Peyer's patch (tissue), 4 donors: ENCODE measurements around the gene CCNG2.

Experiments
- POLR2A ChIP-seq, 2 donors: fragments of 450-650 bp; IDR thresholded peaks; one replicate each; pipeline ENCODE4 v1.5.1; 2017; ENCODE audit warnings: antibody characterized with exemption in 2 of 2, mild to moderate bottlenecking in 2 of 2, moderate library complexity in 2 of 2
- TF ChIP-seq, protein P1 (sequence below), 6 experiments: fragments of 450-650 bp in 4 of 6; fragments of 200-600 bp in 2 of 6; sonication (generic) in 1 of 6; IDR thresholded peaks; one replicate each; pipeline ENCODE4 v1.5.1; 2017 to 2019; ENCODE audit warnings: antibody characterized with exemption in 6 of 6, mild to moderate bottlenecking in 3 of 6, moderate library complexity in 1 of 6

DNA sequence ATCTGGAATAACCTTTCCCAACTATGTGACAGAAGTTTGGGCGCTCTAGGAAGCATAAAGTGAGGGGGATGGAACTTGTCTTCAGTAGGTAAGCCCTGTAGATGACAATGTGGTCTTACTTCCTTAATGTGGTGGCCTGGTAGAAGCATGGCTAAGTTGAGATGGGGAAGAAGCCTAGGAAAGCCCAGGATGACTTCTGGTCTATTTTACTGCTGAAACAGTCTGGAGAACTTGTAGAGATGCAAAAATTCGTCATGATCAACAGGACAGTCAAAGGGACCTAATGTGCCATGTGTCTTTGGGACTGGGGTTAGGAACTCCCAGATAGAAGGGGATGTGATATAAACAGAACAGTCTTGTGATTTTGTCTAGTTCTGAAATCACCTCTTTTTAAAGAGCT lies 40.8 kb downstream of the CCNG2 start:
- TF ChIP-seq, protein P1, sequence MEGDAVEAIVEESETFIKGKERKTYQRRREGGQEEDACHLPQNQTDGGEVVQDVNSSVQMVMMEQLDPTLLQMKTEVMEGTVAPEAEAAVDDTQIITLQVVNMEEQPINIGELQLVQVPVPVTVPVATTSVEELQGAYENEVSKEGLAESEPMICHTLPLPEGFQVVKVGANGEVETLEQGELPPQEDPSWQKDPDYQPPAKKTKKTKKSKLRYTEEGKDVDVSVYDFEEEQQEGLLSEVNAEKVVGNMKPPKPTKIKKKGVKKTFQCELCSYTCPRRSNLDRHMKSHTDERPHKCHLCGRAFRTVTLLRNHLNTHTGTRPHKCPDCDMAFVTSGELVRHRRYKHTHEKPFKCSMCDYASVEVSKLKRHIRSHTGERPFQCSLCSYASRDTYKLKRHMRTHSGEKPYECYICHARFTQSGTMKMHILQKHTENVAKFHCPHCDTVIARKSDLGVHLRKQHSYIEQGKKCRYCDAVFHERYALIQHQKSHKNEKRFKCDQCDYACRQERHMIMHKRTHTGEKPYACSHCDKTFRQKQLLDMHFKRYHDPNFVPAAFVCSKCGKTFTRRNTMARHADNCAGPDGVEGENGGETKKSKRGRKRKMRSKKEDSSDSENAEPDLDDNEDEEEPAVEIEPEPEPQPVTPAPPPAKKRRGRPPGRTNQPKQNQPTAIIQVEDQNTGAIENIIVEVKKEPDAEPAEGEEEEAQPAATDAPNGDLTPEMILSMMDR (IDR thresholded peaks at IDR 0.05): no peak
- TF ChIP-seq POLR2A (IDR thresholded peaks at IDR 0.05): no peak
